Muscle layer of colon (tissue), 2 donors: ENCODE data around the gene KIAA1755.

Experiments used
- H3K27ac ChIP-seq: one replicate; pipeline ENCODE4 v1.7.0; 2013; ENCODE audit warnings: low read depth, mild to moderate bottlenecking, low read length, moderate library complexity
- H3K27me3 ChIP-seq, 2 donors: one replicate each; pipeline ENCODE4 v1.7.0; 2013; ENCODE audit warnings: low read length in 2 of 2, mild to moderate bottlenecking in 2 of 2; ENCODE audit not compliant: insufficient read depth in 2 of 2, control insufficient read depth in 1 of 2
- H3K36me3 ChIP-seq: one replicate; pipeline ENCODE4 v1.7.0; 2013; ENCODE audit warnings: mild to moderate bottlenecking, low read length; ENCODE audit not compliant: insufficient read depth
- H3K4me1 ChIP-seq: one replicate; pipeline ENCODE4 v1.7.0; 2013; ENCODE audit warnings: mild to moderate bottlenecking, low read length; ENCODE audit not compliant: insufficient read depth
- H3K4me3 ChIP-seq, 2 donors: one replicate each; pipeline ENCODE4 v1.7.0; 2013; ENCODE audit warnings: low read length in 2 of 2, low read depth in 1 of 2, mild to moderate bottlenecking in 1 of 2, moderate library complexity in 1 of 2
- H3K9ac ChIP-seq: one replicate; pipeline ENCODE4 v1.7.0; 2013; ENCODE audit warnings: low read length
- H3K9me3 ChIP-seq: one replicate; pipeline ENCODE4 v1.7.0; 2013; ENCODE audit warnings: mild to moderate bottlenecking, low read length
- donor health status: abdominal sarcoma.
- donor health status: Adenocarcinoma of cecum.

KIAA1755 gene

GRCh38 chr20:38299963-38300362, 39.4 kb upstream of the KIAA1755 start:
- Histone ChIP-seq H3K9me3 (no peaks in the 10 kb centered on the region), H3K4me3 (no peak overlapping the region), H3K4me1 (peaks cover 6% of the 10 kb centered on the region), H3K27ac (no peak overlapping the region), H3K9ac (no peak overlapping the region), H3K36me3 (no peaks in the 10 kb centered on the region), H3K27me3 (no peaks in the 10 kb centered on the region)

DNA sequence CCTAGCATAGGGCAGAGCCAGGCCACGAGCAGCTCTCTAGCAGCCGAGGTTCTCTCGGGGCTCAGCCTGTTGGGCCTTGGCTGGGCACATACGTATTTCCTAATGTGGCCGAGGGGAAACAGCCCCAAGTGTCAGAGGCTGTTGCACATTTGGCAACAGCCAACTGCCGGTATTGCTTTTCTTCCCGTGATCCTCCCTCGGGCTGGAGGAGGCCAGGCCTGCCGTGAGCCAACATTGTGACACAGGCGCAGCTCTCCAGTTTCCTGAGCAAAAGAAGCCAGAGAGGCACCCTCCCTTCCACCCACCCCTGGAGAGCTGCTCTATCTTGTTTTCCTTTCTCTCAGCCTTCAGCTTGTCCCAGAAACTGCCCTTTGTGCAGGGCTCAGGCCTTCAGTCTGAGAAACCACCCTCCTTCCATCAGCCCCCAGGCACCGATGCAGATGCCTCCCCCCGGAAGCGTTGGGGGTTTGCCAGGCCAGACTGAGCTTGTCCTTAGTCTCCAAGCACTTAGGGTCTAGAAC, 38.3 kb upstream of the KIAA1755 start:
- H3K36me3 ChIP-seq = no peaks in the 10 kb centered on the region
- peaks cover 6% of the 10 kb centered on the region for H3K4me1 ChIP-seq
- H3K27me3 ChIP-seq = no peaks in the 10 kb centered on the region
- no peak overlapping the region for H3K9ac ChIP-seq
- H3K27ac ChIP-seq = peak overlapping the region; percentile 66
- H3K9me3 ChIP-seq = no peaks in the 10 kb centered on the region
- no peak overlapping the region for H3K4me3 ChIP-seq

DNA sequence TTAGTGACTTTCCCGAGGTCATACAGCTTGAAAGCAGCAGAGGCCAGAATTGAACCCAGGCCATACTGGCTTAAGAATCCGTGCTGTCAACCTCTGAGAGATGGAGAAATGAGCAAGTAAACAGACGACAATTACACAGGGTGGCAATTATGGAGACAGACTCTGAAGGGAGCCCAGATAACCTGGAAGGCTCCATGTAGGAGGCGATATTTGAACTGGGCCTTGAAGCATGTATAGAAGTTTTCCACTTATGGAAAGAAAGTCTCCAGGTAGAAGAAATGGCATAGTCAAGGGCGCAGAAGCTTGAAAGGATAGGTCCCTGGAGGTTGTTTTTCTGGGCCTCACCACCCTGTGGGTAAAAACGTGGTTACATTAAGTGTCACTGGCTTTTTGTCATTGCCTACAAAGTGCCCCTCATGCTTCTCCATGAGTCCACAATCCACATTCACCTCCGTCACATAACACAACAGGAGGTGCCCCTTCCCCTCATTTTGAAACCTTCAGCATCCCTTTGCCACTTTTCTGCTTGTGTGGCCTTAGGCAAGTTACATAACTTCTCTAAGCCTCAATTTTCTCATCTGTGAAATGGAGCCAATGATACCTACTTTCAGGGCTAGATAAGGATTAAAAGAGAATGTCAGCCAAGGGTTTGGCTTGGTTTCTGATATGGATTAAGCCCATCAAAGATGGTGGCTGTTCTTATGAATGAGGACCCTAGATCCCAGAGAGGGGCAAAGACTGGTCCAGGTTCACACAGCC, 37.6 kb upstream of the KIAA1755 start:
- no peaks in the 10 kb centered on the region for H3K27me3 ChIP-seq
- H3K9ac ChIP-seq = no peak overlapping the region
- no peak overlapping the region for H3K4me3 ChIP-seq
- H3K4me1 ChIP-seq = peaks cover 6% of the 10 kb centered on the region
- H3K27ac ChIP-seq = no peak overlapping the region
- H3K9me3 ChIP-seq = no peaks in the 10 kb centered on the region
- no peaks in the 10 kb centered on the region for H3K36me3 ChIP-seq

DNA sequence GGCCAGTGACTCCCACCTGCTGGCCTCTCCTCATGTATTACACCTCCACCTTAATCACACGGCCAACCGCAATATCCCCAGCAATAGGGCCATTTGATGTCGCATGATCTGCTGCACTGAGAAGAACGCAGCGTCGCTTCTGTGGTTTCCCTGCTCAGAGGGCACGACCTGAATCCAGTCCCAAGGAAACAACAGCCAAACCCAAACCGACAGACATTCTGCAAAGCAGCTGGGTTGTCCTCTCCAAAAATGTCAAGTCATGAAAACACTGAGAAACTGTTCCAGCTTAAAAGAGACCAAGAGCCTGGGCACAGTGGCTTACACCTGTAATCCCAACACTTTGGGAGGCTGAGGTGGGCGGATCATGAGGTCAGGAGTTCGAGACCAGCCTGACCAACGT, 35.9 kb upstream of the KIAA1755 start:
- H3K9me3 ChIP-seq = no peaks in the 10 kb centered on the region
- no peak overlapping the region for H3K9ac ChIP-seq
- no peak overlapping the region for H3K27ac ChIP-seq
- no peaks in the 10 kb centered on the region for H3K36me3 ChIP-seq
- H3K4me3 ChIP-seq = no peak overlapping the region
- peaks cover 6% of the 10 kb centered on the region for H3K4me1 ChIP-seq
- no peaks in the 10 kb centered on the region for H3K27me3 ChIP-seq

DNA sequence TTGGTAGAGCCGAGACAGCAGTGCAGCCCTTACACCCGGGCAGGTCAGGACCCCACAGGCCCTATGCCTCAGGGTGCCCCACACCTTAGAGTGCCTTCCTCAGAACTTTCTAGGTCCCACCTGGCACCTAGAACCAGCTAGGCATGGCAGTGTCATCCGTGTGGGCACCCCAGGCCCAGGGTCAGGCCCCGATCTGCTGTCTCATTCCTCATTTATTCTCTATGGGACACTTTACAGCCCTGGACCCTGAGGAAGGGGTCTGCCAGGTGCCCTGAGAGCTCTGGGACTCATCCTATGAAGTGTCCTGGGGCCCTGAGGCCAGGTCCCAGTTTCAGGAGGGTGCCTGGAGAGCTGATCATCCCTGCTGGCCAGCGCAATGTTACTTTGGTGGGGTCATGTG, 35.3 kb upstream of the KIAA1755 start:
- Histone ChIP-seq H3K4me1 (peaks cover 6% of the 10 kb centered on the region), H3K9ac (no peak overlapping the region)

GRCh38 chr20:38294076-38294591, 33.6 kb upstream of the KIAA1755 start:
- no peak overlapping the region for H3K27ac ChIP-seq
- H3K27me3 ChIP-seq = no peaks in the 10 kb centered on the region

More for the DNA sequence above, 35.3 kb upstream of the KIAA1755 start:
- Histone ChIP-seq H3K27ac (no peak overlapping the region), H3K4me3 (no peak overlapping the region), H3K9me3 (no peaks in the 10 kb centered on the region), H3K36me3 (no peaks in the 10 kb centered on the region), H3K27me3 (no peaks in the 10 kb centered on the region)

DNA sequence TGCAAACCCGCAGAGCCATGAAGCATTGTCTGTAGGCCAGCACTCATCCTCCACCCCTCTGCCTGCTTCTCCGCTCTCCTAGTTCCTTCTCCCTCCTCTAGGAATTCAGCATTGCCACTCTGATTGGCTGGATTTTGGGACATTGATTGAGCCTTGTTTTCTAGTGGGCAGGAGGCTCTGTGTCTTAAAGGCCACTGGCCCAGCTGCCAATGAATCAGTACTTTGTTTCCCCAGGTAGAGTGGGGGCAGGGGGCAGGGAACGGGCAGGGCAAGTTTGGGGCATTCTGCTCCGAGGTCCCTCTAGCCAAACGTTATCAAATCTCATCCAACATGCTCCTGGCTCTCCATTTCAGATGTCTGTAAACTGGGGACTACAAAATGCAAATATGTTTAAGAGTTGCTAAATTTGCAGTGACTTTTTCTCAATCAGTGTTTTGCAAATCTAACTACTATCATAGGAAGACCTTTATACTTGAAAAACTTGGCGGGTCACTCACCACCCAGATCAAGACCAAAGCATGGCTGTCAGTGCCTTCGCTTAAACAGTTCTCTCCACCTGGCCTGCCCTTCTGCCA, 33.0 kb upstream of the KIAA1755 start:
- no peaks in the 10 kb centered on the region for H3K36me3 ChIP-seq
- H3K27me3 ChIP-seq = no peaks in the 10 kb centered on the region
- H3K9me3 ChIP-seq = no peaks in the 10 kb centered on the region
- no peaks in the 10 kb centered on the region for H3K4me1 ChIP-seq
- no peak overlapping the region for H3K9ac ChIP-seq
- H3K4me3 ChIP-seq = no peak overlapping the region
- H3K27ac ChIP-seq = no peak overlapping the region

More at GRCh38 chr20:38294076-38294591, 33.6 kb upstream of the KIAA1755 start:
- Histone ChIP-seq H3K9ac (no peak overlapping the region), H3K4me3 (no peak overlapping the region), H3K36me3 (no peaks in the 10 kb centered on the region), H3K4me1 (no peaks in the 10 kb centered on the region), H3K9me3 (no peaks in the 10 kb centered on the region)

- Histone ChIP-seq H3K27ac (no peak overlapping the region), H3K36me3 (no peaks in the 10 kb centered on the region), H3K9ac (no peak overlapping the region), H3K27me3 (no peaks in the 10 kb centered on the region), H3K4me1 (no peaks in the 10 kb centered on the region), H3K4me3 (no peak overlapping the region), H3K9me3 (no peaks in the 10 kb centered on the region)
Observed at GRCh38 chr20:38291966-38292365, 31.4 kb upstream of the KIAA1755 start.

- no peaks in the 10 kb centered on the region for H3K36me3 ChIP-seq
- H3K4me3 ChIP-seq = no peak overlapping the region
- no peaks in the 10 kb centered on the region for H3K9me3 ChIP-seq
- no peaks in the 10 kb centered on the region for H3K27me3 ChIP-seq
- no peaks in the 10 kb centered on the region for H3K4me1 ChIP-seq
- no peak overlapping the region for H3K27ac ChIP-seq
- H3K9ac ChIP-seq = no peak overlapping the region
Observed at GRCh38 chr20:38290829-38291814, 30.6 kb upstream of the KIAA1755 start.

DNA sequence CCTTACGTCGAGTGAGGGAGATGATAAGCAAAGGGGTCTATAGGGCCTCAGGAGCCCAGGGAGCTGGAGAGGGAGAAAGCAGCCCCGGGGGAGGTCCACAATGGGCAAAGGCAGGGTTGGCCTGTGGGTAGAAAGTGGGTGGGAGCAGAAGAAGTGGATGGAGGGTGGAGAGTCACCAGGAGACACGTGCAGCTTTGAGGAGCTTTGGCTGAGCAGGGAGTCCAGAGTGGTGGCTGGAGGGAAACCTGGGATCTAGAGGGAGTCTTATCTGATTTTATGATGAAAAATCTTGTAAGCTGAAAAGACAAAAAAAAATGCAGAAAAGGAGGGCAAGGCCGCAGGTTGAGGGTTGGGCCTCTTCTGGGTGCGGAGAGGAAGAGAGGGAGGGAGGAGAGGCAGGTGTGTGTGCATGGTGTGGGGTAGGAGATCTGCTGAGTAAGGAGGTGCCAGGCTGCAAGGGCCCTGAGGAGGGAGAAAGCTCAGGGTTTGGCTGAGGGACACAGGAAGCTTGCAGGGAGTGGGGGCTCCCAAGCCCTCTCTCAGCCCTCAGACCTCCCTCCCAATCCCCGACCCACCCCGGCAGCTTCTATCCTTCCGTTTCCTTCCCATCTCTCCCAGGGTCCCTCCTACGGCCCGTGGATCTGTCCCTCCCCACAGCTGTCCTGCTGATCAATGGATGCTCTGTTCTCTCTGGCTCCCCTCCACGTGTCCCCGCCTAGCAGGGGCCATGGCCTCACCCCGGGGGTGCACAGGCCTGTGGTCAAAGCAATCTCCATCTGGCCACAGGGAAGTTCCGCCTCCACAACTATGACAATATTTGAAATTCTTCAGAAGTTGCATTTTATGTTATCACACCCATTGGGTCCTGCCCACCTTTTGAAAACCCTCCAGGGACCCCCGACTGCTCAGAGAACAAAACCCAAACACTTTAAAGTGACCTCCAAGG, 26.3 kb upstream of the KIAA1755 start:
- Histone ChIP-seq H3K9ac (no peak overlapping the region), H3K9me3 (no peaks in the 10 kb centered on the region), H3K36me3 (no peaks in the 10 kb centered on the region), H3K27ac (no peak overlapping the region), H3K27me3 (no peaks in the 10 kb centered on the region), H3K4me3 (no peak overlapping the region), H3K4me1 (no peaks in the 10 kb centered on the region)
